Neural cell (in vitro differentiated cells): Measurements from ENCODE around the gene MRPS22. TPM values are rescaled to one million over a fixed set of nuclear protein-coding genes. Genes with fewer than 3 reads are reported as not detected.
"Not testable (repeated sequence)": the region's sequence is repeated elsewhere in the genome, so short reads cannot be mapped to it uniquely, and the experiment has no call there.

ENCODE experiments used
- H2AFZ ChIP-seq: fragments of 200-600, 300-800 bp; sonication (generic), shearing (Covaris generic); 2 replicates; pipeline ENCODE4 v1.6.0; 2014; ENCODE audit warnings: low read depth, mild to moderate bottlenecking, antibody characterized with exemption, low read length, moderate library complexity
- H3F3A ChIP-seq: fragments of 200-600 bp; shearing (Covaris generic); 2 replicates; pipeline ENCODE4 v1.6.1; 2016; ENCODE audit warnings: mild to moderate bottlenecking, moderate library complexity, mixed read lengths, antibody characterized with exemption, low read length; ENCODE audit not compliant: insufficient read depth, poor library complexity, severe bottlenecking
- H3K27ac ChIP-seq: fragments of 200-600, 300-800 bp; sonication (generic), shearing (Covaris generic); 2 replicates; pipeline ENCODE4 v1.5.1; 2014; ENCODE audit warnings: mild to moderate bottlenecking, low read length, moderate library complexity
- H3K27me3 ChIP-seq: fragments of 300-800, 200-600 bp; sonication (generic), shearing (Covaris generic); 2 replicates; pipeline ENCODE4 v1.6.0; 2014; ENCODE audit warnings: mild to moderate bottlenecking, low read depth, low read length, moderate library complexity; ENCODE audit not compliant: insufficient read depth
- H3K36me3 ChIP-seq: fragments of 300-800, 200-600 bp; sonication (generic), shearing (Covaris generic); 2 replicates; pipeline ENCODE4 v1.5.1; 2014; ENCODE audit warnings: mild to moderate bottlenecking, antibody characterized with exemption, low read length, moderate library complexity; ENCODE audit not compliant: insufficient read depth
- H3K4me2 ChIP-seq: fragments of 300-800, 200-600 bp; sonication (generic), shearing (Covaris generic); 2 replicates; pipeline ENCODE4 v1.6.0; 2014; ENCODE audit warnings: mild to moderate bottlenecking, low read length
- H3K4me3 ChIP-seq: fragments of 300-800, 200-600 bp; sonication (generic), shearing (Covaris generic); 2 replicates; pipeline ENCODE4 v1.5.1; 2014; ENCODE audit warnings: mild to moderate bottlenecking, low read length, moderate library complexity
- H3K79me2 ChIP-seq: fragments of 200-600 bp; shearing (Covaris generic); replicated peaks from 2 replicates; pipeline ENCODE4 v1.6.0; 2014; ENCODE audit warnings: mild to moderate bottlenecking, low read length, moderate library complexity; ENCODE audit not compliant: insufficient read depth
- H3K9ac ChIP-seq: fragments of 300-800, 200-600 bp; sonication (generic), shearing (Covaris generic); 2 replicates; pipeline ENCODE4 v1.6.1; 2016; ENCODE audit warnings: mild to moderate bottlenecking, low read length, mixed read lengths
- H3K9me2 ChIP-seq: fragments of 200-600 bp; shearing (Covaris generic); 2 replicates; pipeline ENCODE4 v1.6.1; 2016; ENCODE audit warnings: mild to moderate bottlenecking, low read length, mixed read lengths; ENCODE audit not compliant: insufficient read depth
- H3K9me3 ChIP-seq: fragments of 200-600, 300-800 bp; sonication (generic), shearing (Covaris generic); 2 replicates; pipeline ENCODE4 v1.6.1; 2016; ENCODE audit warnings: mild to moderate bottlenecking, mixed run types, low read length, moderate library complexity, mixed read lengths
- H4K20me1 ChIP-seq: fragments of 200-600 bp; shearing (Covaris generic); 2 replicates; pipeline ENCODE4 v1.6.1; 2016; ENCODE audit warnings: mild to moderate bottlenecking, mixed run types; ENCODE audit not compliant: insufficient read depth
- EP300 ChIP-seq: fragments of 450-650 bp; conservative IDR thresholded peaks from 2 replicates; pipeline ENCODE4 v1.6.1; 2014; ENCODE audit warnings: antibody characterized with exemption, mild to moderate bottlenecking, moderate library complexity; ENCODE audit not compliant: poor library complexity, severe bottlenecking
- EZH2 ChIP-seq: fragments of 200-600, 300-800 bp; shearing (Covaris generic), sonication (generic); IDR thresholded peaks from 2 replicates; pipeline ENCODE4 v1.6.1; 2014; ENCODE audit warnings: antibody characterized with exemption, low read length, borderline replicate concordance, mild to moderate bottlenecking; ENCODE audit not compliant: insufficient read depth, poor library complexity, severe bottlenecking
- MXI1 ChIP-seq: fragments of 450-650 bp; conservative IDR thresholded peaks from 2 replicates; pipeline ENCODE4 v1.6.1; 2014; ENCODE audit warnings: antibody characterized with exemption, mild to moderate bottlenecking; ENCODE audit not compliant: poor library complexity, severe bottlenecking
- POLR2AphosphoS5 ChIP-seq: IDR thresholded peaks from 2 replicates; pipeline ENCODE4 v1.6.1; 2012
- RAD21 ChIP-seq: fragments of 450-650 bp; conservative IDR thresholded peaks from 2 replicates; pipeline ENCODE4 v1.6.1; 2014; ENCODE audit warnings: antibody characterized with exemption, mild to moderate bottlenecking, moderate library complexity
- SMC3 ChIP-seq: fragments of 450-650 bp; conservative IDR thresholded peaks from 2 replicates; pipeline ENCODE4 v1.6.1; 2014; ENCODE audit warnings: antibody characterized with exemption, mild to moderate bottlenecking, moderate library complexity; ENCODE audit not compliant: poor library complexity
- polyA plus RNA-seq: library from polyadenylated mRNA; depleted of rRNA; stranded (reverse); fragments of >200 nt; gene quantifications from 2 replicates; pipeline ENCODE4 v1.2.3, GENCODE V29; 2014
- TF ChIP-seq, protein P1 (sequence below): IDR thresholded peaks from 2 replicates; pipeline ENCODE4 v1.6.1; 2012; ENCODE audit warnings: borderline replicate concordance
- TF ChIP-seq, protein P2 (sequence below): fragments of 450-650 bp; IDR thresholded peaks from 2 replicates; pipeline ENCODE4 v1.5.1; 2014; ENCODE audit warnings: antibody characterized with exemption, mild to moderate bottlenecking, moderate library complexity; ENCODE audit not compliant: poor library complexity, severe bottlenecking

Gene MRPS22
- polyA plus RNA-seq, 1 donor from 2014 or later = 80.7 TPM

DNA sequence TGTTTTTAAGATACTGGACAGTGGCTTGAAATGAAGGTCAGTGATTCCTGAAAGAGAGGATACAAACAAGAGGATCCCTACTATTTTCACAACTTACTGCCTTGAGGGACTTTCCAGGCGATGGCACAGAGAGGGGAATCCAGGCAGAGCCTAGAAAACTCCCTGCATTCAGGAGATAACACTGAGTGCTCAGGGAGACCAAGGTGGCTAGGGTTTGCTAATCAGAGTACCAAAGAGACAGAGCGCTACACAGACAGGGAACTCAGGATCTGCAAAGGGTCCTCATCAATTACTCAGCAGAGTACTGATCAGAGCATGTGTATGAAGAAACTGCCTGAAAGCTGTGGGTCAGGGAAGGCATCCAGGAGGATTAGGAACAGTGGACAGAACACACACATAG, 11.7 kb upstream of the MRPS22 start:
- no peak overlapping the region for H3K4me2 ChIP-seq
- no peak overlapping the region for H3K9ac ChIP-seq
- no peaks in the 10 kb centered on the region for H3K9me3 ChIP-seq
- H3K9me2 ChIP-seq = no peaks in the 10 kb centered on the region
- peaks cover 22% of the 10 kb centered on the region for H3K27me3 ChIP-seq
- H3K79me2 ChIP-seq = no peaks in the 10 kb centered on the region
- no peaks in the 10 kb centered on the region for H3F3A ChIP-seq
- H4K20me1 ChIP-seq = no peaks in the 10 kb centered on the region
- no peak overlapping the region for H3K27ac ChIP-seq
- TF ChIP-seq SMC3 (no peak), RAD21 (no peak)
- no peak overlapping the region for H2AFZ ChIP-seq
- H3K4me3 ChIP-seq = no peak overlapping the region
- H3K36me3 ChIP-seq = no peaks in the 10 kb centered on the region

DNA sequence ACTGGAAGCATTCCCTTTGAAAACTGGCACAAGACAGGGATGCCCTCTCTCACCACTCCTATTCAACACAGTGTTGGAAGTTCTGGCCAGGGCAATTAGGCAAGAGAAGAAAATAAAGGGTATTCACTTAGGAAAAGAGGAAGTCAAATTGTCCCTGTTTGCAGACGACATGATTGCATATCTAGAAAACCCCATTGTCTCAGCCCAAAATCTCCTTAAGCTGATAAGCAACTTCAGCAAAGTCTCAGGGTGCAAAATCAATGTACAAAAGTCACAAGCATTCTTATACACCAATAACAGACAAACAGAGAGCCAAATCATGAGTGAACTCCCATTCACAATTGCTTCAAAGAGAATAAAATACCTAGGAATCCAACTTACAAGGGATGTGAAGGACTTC, 9.1 kb upstream of the MRPS22 start:
- H3F3A ChIP-seq, H4K20me1 ChIP-seq, H3K9me2 ChIP-seq, H3K36me3 ChIP-seq, H2AFZ ChIP-seq, H3K4me2 ChIP-seq, H3K9ac ChIP-seq, H3K4me3 ChIP-seq, H3K27ac ChIP-seq, H3K9me3 ChIP-seq, H3K79me2 ChIP-seq: not testable (repeated sequence)
- peaks cover 22% of the 10 kb centered on the region for H3K27me3 ChIP-seq

DNA sequence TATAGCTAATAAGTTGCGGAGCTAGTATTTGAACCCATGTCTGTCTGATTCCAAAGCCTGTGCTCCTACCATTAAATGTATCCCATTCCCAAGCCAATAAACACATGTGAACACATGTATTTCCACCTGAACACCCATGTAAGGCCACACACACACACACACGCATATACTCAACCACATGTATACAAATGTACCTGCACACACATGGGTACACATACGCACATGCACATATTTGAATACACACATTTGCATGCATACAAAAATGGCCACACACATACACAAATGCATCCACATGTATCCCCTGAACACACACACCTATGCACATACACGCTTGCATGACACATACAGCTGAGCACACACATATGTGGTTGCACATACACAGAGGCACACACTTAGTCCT, 5.4 kb upstream of the MRPS22 start:
- H3K4me3 ChIP-seq = no peak overlapping the region
- TF ChIP-seq EZH2 (no peak), MXI1 (no peak), EP300 (no peak), RAD21 (no peak), POLR2AphosphoS5 (no peak)
- TF ChIP-seq, protein P1, sequence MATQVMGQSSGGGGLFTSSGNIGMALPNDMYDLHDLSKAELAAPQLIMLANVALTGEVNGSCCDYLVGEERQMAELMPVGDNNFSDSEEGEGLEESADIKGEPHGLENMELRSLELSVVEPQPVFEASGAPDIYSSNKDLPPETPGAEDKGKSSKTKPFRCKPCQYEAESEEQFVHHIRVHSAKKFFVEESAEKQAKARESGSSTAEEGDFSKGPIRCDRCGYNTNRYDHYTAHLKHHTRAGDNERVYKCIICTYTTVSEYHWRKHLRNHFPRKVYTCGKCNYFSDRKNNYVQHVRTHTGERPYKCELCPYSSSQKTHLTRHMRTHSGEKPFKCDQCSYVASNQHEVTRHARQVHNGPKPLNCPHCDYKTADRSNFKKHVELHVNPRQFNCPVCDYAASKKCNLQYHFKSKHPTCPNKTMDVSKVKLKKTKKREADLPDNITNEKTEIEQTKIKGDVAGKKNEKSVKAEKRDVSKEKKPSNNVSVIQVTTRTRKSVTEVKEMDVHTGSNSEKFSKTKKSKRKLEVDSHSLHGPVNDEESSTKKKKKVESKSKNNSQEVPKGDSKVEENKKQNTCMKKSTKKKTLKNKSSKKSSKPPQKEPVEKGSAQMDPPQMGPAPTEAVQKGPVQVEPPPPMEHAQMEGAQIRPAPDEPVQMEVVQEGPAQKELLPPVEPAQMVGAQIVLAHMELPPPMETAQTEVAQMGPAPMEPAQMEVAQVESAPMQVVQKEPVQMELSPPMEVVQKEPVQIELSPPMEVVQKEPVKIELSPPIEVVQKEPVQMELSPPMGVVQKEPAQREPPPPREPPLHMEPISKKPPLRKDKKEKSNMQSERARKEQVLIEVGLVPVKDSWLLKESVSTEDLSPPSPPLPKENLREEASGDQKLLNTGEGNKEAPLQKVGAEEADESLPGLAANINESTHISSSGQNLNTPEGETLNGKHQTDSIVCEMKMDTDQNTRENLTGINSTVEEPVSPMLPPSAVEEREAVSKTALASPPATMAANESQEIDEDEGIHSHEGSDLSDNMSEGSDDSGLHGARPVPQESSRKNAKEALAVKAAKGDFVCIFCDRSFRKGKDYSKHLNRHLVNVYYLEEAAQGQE = no peak
- TF ChIP-seq, protein P2, sequence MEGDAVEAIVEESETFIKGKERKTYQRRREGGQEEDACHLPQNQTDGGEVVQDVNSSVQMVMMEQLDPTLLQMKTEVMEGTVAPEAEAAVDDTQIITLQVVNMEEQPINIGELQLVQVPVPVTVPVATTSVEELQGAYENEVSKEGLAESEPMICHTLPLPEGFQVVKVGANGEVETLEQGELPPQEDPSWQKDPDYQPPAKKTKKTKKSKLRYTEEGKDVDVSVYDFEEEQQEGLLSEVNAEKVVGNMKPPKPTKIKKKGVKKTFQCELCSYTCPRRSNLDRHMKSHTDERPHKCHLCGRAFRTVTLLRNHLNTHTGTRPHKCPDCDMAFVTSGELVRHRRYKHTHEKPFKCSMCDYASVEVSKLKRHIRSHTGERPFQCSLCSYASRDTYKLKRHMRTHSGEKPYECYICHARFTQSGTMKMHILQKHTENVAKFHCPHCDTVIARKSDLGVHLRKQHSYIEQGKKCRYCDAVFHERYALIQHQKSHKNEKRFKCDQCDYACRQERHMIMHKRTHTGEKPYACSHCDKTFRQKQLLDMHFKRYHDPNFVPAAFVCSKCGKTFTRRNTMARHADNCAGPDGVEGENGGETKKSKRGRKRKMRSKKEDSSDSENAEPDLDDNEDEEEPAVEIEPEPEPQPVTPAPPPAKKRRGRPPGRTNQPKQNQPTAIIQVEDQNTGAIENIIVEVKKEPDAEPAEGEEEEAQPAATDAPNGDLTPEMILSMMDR = no peak

More for the DNA sequence above, 5.4 kb upstream of the MRPS22 start:
- Histone ChIP-seq H3F3A (no peaks in the 10 kb centered on the region), H3K9ac (no peak overlapping the region), H3K9me3 (no peaks in the 10 kb centered on the region), H4K20me1 (no peaks in the 10 kb centered on the region), H3K79me2 (no peaks in the 10 kb centered on the region), H3K9me2 (no peaks in the 10 kb centered on the region), H2AFZ (no peak overlapping the region), H3K27ac (no peak overlapping the region), H3K36me3 (no peaks in the 10 kb centered on the region), H3K4me2 (no peak overlapping the region), H3K27me3 (no peaks in the 10 kb centered on the region)
